Measurements from ENCODE around the gene C1RL.
A peak's percentile ranks its signal among the peaks of the same experiment; 100 is the strongest.

Gene C1RL

GRCh38 chr12:7072035-7072434 lies 37.0 kb downstream of the C1RL start:
- Histone ChIP-seq H3K27me3 (replicated peaks; ENCODE audit: control insufficient read depth, insufficient read depth, low read length) (no peaks in the 10 kb centered on the region), H3K4me1 (ENCODE audit: control insufficient read depth, insufficient read depth, low read length) (peaks cover 24% of the 10 kb centered on the region), H3K9ac (ENCODE audit: low read length) (no peak overlapping the region), H3K36me3 (ENCODE audit: control insufficient read depth, insufficient read depth, low read length, severe bottlenecking) (peaks cover 31% of the 10 kb centered on the region), H3K9me3 (ENCODE audit: control insufficient read depth, low read length) (no peaks in the 10 kb centered on the region), H3K4me3 (ENCODE audit: low read length) (no peak overlapping the region)
- no peak for DNase-seq (ENCODE audit: low read depth)

GRCh38 chr12:7069386-7069785 lies 39.6 kb downstream of the C1RL start:
- H3K9ac ChIP-seq (ENCODE audit: low read length), result no peak overlapping the region
- DNase-seq (ENCODE audit: low read depth), result no peak
- no peak overlapping the region for H3K4me3 ChIP-seq (ENCODE audit: low read length)
- H3K9me3 ChIP-seq (ENCODE audit: control insufficient read depth, low read length), result no peaks in the 10 kb centered on the region
- no peaks in the 10 kb centered on the region for H3K27me3 ChIP-seq (replicated peaks; ENCODE audit: control insufficient read depth, insufficient read depth, low read length)
- peaks cover 32% of the 10 kb centered on the region for H3K4me1 ChIP-seq (ENCODE audit: control insufficient read depth, insufficient read depth, low read length)
- peaks cover 56% of the 10 kb centered on the region for H3K36me3 ChIP-seq (ENCODE audit: control insufficient read depth, insufficient read depth, low read length, severe bottlenecking)

- Histone ChIP-seq H3K36me3 (ENCODE audit: control insufficient read depth, insufficient read depth, low read length, severe bottlenecking) (peaks cover 59% of the 10 kb centered on the region), H3K9me3 (ENCODE audit: control insufficient read depth, low read length) (no peaks in the 10 kb centered on the region), H3K4me3 (ENCODE audit: low read length) (no peak overlapping the region), H3K9ac (ENCODE audit: low read length) (no peak overlapping the region), H3K27me3 (replicated peaks; ENCODE audit: control insufficient read depth, insufficient read depth, low read length) (no peaks in the 10 kb centered on the region), H3K4me1 (ENCODE audit: control insufficient read depth, insufficient read depth, low read length) (peaks cover 36% of the 10 kb centered on the region)
- no peak for DNase-seq (ENCODE audit: low read depth)
These were observed 40.0 kb downstream of the C1RL start for GRCh38 chr12:7068994-7069346.

DNA sequence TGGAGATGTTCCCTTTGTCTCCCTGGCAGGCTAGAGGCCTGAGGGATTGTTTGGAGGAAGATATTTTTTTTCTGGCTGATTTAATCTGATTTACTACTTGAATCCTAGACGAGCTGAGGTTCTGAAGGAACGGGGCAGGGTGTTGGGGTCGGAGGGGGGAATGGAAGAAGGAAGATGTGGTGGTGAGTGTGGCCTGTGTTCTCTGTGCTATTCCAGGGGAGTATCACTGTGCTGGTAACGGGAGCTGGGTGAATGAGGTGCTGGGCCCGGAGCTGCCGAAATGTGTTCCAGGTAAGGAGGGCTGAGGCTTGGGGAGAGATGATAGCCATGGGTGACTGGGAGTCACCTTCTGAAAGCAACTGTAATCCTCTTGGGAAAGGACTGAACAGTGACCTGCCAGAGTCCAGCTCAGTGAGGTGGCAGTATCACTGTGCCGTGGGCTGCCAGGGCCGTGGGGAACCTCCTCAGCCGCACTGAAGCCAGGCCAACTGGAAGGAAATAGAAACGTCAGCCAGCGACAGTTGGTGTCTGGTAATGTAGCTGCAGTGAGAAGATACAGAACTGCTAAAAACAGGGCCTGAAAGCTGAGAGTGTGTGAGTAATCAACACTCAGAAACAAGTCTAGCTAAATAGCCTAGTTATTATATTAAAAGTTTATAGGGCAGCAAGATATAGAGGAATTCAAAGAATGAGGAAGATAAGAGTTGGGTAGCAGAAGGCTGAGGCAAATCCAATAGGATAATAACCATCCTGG lies 40.6 kb downstream of the C1RL start:
- Histone ChIP-seq H3K4me3 (ENCODE audit: low read length) (no peak overlapping the region), H3K27me3 (replicated peaks; ENCODE audit: control insufficient read depth, insufficient read depth, low read length) (no peaks in the 10 kb centered on the region), H3K9me3 (ENCODE audit: control insufficient read depth, low read length) (no peaks in the 10 kb centered on the region), H3K36me3 (ENCODE audit: control insufficient read depth, insufficient read depth, low read length, severe bottlenecking) (peaks cover 65% of the 10 kb centered on the region), H3K9ac (ENCODE audit: low read length) (no peak overlapping the region), H3K4me1 (ENCODE audit: control insufficient read depth, insufficient read depth, low read length) (peaks cover 40% of the 10 kb centered on the region)
- no peak for DNase-seq (ENCODE audit: low read depth)

- H3K9me3 ChIP-seq (ENCODE audit: control insufficient read depth, low read length), result no peaks in the 10 kb centered on the region
- peaks cover 49% of the 10 kb centered on the region for H3K4me1 ChIP-seq (ENCODE audit: control insufficient read depth, insufficient read depth, low read length)
- no peak overlapping the region for H3K4me3 ChIP-seq (ENCODE audit: low read length)
- no peaks in the 10 kb centered on the region for H3K27me3 ChIP-seq (replicated peaks; ENCODE audit: control insufficient read depth, insufficient read depth, low read length)
- DNase-seq (ENCODE audit: low read depth), result no peak
- no peak overlapping the region for H3K9ac ChIP-seq (ENCODE audit: low read length)
- peaks cover 72% of the 10 kb centered on the region for H3K36me3 ChIP-seq (ENCODE audit: control insufficient read depth, insufficient read depth, low read length, severe bottlenecking)
These were observed 41.9 kb downstream of the C1RL start for GRCh38 chr12:7067096-7067495.

DNA sequence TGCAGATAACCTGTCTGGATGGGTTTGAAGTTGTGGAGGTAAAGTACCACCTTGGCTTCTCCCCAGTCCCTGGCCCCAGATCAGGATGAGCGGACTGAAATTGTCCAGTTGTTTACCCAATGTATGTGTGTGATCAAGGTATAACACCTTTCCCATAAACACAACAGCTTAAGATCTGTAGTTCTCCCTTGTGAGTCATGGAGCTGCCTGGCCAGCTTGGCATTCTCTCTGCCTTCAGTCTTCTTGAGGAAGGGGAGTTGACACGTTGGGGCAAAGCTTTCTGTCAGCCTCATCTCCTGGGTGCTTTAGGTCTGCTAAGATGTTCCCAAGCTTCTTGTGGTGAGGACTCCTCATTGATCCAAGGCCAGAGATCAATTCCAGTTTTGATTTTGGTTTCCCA lies 42.4 kb downstream of the C1RL start:
- no peak for DNase-seq (ENCODE audit: low read depth)
- Histone ChIP-seq H3K36me3 (ENCODE audit: control insufficient read depth, insufficient read depth, low read length, severe bottlenecking) (peaks cover 72% of the 10 kb centered on the region), H3K4me1 (ENCODE audit: control insufficient read depth, insufficient read depth, low read length) (peaks cover 51% of the 10 kb centered on the region), H3K27me3 (replicated peaks; ENCODE audit: control insufficient read depth, insufficient read depth, low read length) (no peaks in the 10 kb centered on the region), H3K4me3 (ENCODE audit: low read length) (no peak overlapping the region), H3K9ac (ENCODE audit: low read length) (no peak overlapping the region), H3K9me3 (ENCODE audit: control insufficient read depth, low read length) (no peaks in the 10 kb centered on the region)

DNA sequence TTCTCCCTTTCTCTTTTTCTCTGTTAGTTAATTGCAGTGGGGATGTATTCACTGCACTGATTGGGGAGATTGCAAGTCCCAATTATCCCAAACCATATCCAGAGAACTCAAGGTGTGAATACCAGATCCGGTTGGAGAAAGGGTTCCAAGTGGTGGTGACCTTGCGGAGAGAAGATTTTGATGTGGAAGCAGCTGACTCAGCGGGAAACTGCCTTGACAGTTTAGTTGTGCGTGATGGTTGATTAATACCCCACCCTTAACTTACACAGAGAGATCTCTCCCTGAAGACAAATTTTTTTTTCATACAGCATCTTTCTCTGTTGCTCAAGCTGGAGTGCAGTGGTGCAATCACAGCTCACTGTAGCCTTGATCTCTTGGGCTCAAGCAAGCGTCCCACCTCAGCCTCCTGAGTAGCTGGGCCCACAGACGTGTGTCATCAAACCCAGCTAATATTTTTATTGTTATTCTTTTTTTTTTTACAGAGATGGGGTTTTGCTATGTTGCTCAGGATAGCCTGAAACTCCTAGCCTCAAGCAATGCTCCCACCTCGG lies 43.9 kb downstream of the C1RL start:
- peaks cover 63% of the 10 kb centered on the region for H3K36me3 ChIP-seq (ENCODE audit: control insufficient read depth, insufficient read depth, low read length, severe bottlenecking)
- H3K9ac ChIP-seq (ENCODE audit: low read length), result no peak overlapping the region
- H3K27me3 ChIP-seq (replicated peaks; ENCODE audit: control insufficient read depth, insufficient read depth, low read length), result no peaks in the 10 kb centered on the region
- no peak for DNase-seq (ENCODE audit: low read depth)
- H3K9me3 ChIP-seq (ENCODE audit: control insufficient read depth, low read length), result no peaks in the 10 kb centered on the region
- H3K4me3 ChIP-seq (ENCODE audit: low read length), result no peak overlapping the region
- peaks cover 57% of the 10 kb centered on the region for H3K4me1 ChIP-seq (ENCODE audit: control insufficient read depth, insufficient read depth, low read length)

DNA sequence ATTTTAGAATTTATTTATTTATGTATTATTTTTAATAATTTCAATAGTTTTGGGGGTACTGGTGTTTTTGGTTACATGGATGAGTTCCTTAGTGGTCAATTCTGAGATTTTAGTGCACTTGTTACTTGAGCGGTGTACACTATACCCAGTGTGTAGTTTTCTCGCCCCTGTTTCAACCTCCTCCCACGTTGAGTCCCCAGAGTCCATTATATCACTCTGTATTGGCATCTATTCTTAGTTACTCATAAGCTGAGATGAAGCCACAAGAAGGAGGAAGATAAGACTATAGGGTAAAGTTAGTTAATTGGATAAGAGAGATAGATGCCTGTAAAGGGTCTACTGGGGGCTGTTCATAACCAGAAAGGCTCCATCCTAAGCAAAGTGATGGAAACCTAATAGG lies 44.5 kb downstream of the C1RL start:
- no peaks in the 10 kb centered on the region for H3K9me3 ChIP-seq (ENCODE audit: control insufficient read depth, low read length)
- H3K4me1 ChIP-seq (ENCODE audit: control insufficient read depth, insufficient read depth, low read length), result peaks cover 63% of the 10 kb centered on the region
- DNase-seq (ENCODE audit: low read depth), result no peak
- no peak overlapping the region for H3K4me3 ChIP-seq (ENCODE audit: low read length)
- H3K27me3 ChIP-seq (replicated peaks; ENCODE audit: control insufficient read depth, insufficient read depth, low read length), result no peaks in the 10 kb centered on the region
- no peak overlapping the region for H3K9ac ChIP-seq (ENCODE audit: low read length)
- peaks cover 57% of the 10 kb centered on the region for H3K36me3 ChIP-seq (ENCODE audit: control insufficient read depth, insufficient read depth, low read length, severe bottlenecking)

DNA sequence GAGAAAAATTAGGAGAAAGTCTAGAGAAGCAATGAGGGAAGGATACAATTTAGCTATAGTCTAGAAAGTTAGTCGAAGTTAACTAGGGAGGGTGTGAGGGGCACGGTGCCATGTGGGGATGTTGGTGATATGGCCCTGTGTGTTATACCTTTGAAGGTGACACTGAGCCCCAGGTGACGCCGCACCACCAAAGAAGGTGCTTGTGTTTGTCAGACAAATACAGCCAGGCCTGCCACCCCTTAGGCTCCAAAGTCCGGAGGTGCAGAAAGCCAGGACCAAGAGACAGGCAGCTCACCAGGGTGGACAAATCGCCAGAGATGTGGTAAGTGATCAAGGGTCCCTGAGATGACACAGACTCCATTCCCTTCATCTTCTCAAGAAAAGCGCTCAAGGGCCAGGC lies 47.4 kb downstream of the C1RL start:
- Histone ChIP-seq H3K9ac (ENCODE audit: low read length) (peak overlapping the region; percentile 94), H3K4me3 (ENCODE audit: low read length) (peak overlapping the region; percentile 85), H3K36me3 (ENCODE audit: control insufficient read depth, insufficient read depth, low read length, severe bottlenecking) (peaks cover 37% of the 10 kb centered on the region), H3K4me1 (ENCODE audit: control insufficient read depth, insufficient read depth, low read length) (peaks cover 47% of the 10 kb centered on the region), H3K9me3 (ENCODE audit: control insufficient read depth, low read length) (no peaks in the 10 kb centered on the region), H3K27me3 (replicated peaks; ENCODE audit: control insufficient read depth, insufficient read depth, low read length) (no peaks in the 10 kb centered on the region)
- DNase-seq (ENCODE audit: low read depth), result no peak

DNA sequence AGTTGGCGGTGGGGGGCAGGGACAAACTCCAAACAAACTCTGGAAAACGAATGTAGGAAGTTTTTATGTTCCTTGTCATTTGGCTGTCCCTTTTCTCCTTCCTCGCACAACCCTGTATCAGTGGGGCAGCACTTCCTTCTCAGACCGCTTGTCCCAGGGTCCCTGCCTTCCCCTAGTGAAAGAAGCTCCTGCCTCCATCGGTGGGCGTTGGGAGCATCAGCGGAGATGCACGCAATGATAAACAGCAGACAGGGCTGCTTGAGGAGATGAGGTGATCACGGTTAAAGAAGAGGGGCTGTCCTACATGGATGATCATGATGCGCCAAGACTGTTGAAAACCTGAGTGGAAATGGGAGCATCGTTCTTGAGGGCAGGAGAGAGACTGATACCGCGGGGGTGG lies 47.9 kb downstream of the C1RL start:
- H3K9ac ChIP-seq (ENCODE audit: low read length), result peak overlapping the region; percentile 94
- peaks cover 32% of the 10 kb centered on the region for H3K36me3 ChIP-seq (ENCODE audit: control insufficient read depth, insufficient read depth, low read length, severe bottlenecking)
- peak overlapping the region; percentile 85 for H3K4me3 ChIP-seq (ENCODE audit: low read length)
- H3K4me1 ChIP-seq (ENCODE audit: control insufficient read depth, insufficient read depth, low read length), result peaks cover 43% of the 10 kb centered on the region
- H3K9me3 ChIP-seq (ENCODE audit: control insufficient read depth, low read length), result no peaks in the 10 kb centered on the region
- DNase-seq (ENCODE audit: low read depth), result no peak
- no peaks in the 10 kb centered on the region for H3K27me3 ChIP-seq (replicated peaks; ENCODE audit: control insufficient read depth, insufficient read depth, low read length)

DNA sequence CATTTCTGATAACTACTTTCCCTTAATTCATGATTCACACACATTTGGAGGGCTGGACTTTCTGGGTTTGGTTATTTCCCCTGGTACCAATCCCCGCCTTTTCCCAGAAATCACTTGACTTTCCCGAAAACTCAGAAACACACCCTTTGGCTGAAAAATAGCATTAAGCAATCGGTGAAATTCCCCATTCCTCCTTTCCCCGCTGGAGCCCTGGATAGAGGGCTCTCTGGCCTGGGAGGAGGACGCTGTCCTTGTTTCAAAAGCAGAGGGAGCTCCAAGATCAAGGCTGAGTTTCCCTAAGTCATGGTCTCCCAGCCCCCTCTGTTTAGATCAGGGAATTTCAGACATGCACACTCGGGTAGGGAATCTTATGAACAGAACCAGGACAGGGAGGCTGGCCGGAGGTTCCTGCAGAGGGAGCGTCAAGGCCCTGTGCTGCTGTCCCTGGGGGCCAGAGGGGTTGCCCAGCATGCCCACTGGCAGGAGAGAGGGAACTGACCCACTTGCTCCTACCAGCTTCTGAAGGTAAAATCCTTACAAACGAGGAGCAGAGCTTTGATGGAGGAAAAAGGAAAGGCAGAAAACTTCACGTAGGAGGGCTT lies 48.6 kb downstream of the C1RL start, which contains the start of gene C1S:
Gene C1S (plus strand): TSS at position 366 of the 602 bp plus-strand sequence. CDS start 1,195 bp downstream, outside the sequence.
- peak; percentile 98 for DNase-seq (ENCODE audit: low read depth)
- peak within 1 kb of the TSS; percentile 85 for H3K4me3 ChIP-seq (ENCODE audit: low read length)

More for the DNA sequence above, 48.6 kb downstream of the C1RL start, which contains the start of gene C1S:
- peaks cover 42% of the 10 kb centered on the region for H3K4me1 ChIP-seq (ENCODE audit: control insufficient read depth, insufficient read depth, low read length)
- H3K27me3 ChIP-seq (replicated peaks; ENCODE audit: control insufficient read depth, insufficient read depth, low read length), result no peaks in the 10 kb centered on the region
- H3K9me3 ChIP-seq (ENCODE audit: control insufficient read depth, low read length), result no peaks in the 10 kb centered on the region
- H3K9ac ChIP-seq (ENCODE audit: low read length), result peak within 1 kb of the TSS; percentile 94
- peaks cover 25% of the 10 kb centered on the region for H3K36me3 ChIP-seq (ENCODE audit: control insufficient read depth, insufficient read depth, low read length, severe bottlenecking)
